PFSK-1 (cell line): Measurements from ENCODE around the gene FAM171A1.

Source experiments
- FOXP2 ChIP-seq: optimal IDR thresholded peaks from 2 replicates; pipeline ENCODE3; 2011; ENCODE audit warnings: borderline replicate concordance, control low read depth, inconsistent platforms; ENCODE audit not compliant: insufficient read depth; ENCODE audit errors: extremely low read length, extremely low read depth
- POLR2AphosphoS5 ChIP-seq: IDR thresholded peaks from 2 replicates; pipeline ENCODE4 v1.6.1; 2012; ENCODE audit warnings: low read depth, mild to moderate bottlenecking, control low read depth, low read length, moderate library complexity
- SIN3A ChIP-seq: IDR thresholded peaks from 2 replicates; pipeline ENCODE4 v1.6.1; 2012; ENCODE audit warnings: mild to moderate bottlenecking, low read length, moderate library complexity, borderline replicate concordance; ENCODE audit not compliant: insufficient read depth
- TAF1 ChIP-seq: IDR thresholded peaks from 2 replicates; pipeline ENCODE4 v1.6.1; 2012; ENCODE audit warnings: low read length, control low read depth, borderline replicate concordance; ENCODE audit not compliant: insufficient read depth
- TF ChIP-seq, protein P1 (sequence below), 2 experiments: IDR thresholded peaks; 2 replicates each; pipeline versions ENCODE4 v1.6.1 to v1.8.0; 2011 to 2012; ENCODE audit warnings: low read depth in 2 of 2, low read length in 2 of 2, control low read depth in 1 of 2, inconsistent platforms in 1 of 2, mild to moderate bottlenecking in 1 of 2, moderate library complexity in 1 of 2; ENCODE audit not compliant: insufficient read depth in 1 of 2

DNA sequence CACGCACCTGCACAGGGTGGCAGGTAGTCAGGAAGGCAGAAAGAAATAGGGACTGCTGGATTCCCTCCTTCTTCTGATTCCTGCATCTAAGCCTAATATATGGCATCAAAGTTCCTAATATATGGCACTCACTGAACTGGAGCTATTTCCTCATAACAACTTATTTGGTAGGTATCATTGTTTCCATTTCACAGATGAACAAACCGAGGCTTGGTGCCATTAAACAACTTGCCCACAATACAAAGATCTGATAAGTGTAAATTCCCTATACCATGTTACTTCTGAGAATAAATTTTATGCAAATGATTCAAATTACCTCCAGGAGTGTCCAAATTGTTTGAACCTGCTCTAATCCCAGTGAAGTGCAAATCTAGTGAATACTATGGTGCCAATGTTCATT lies 2.1 kb upstream of the FAM171A1 start:
- no peak for TF ChIP-seq TAF1
- TF ChIP-seq POLR2AphosphoS5, result no peak
- TF ChIP-seq SIN3A, result no peak
- TF ChIP-seq, protein P1, sequence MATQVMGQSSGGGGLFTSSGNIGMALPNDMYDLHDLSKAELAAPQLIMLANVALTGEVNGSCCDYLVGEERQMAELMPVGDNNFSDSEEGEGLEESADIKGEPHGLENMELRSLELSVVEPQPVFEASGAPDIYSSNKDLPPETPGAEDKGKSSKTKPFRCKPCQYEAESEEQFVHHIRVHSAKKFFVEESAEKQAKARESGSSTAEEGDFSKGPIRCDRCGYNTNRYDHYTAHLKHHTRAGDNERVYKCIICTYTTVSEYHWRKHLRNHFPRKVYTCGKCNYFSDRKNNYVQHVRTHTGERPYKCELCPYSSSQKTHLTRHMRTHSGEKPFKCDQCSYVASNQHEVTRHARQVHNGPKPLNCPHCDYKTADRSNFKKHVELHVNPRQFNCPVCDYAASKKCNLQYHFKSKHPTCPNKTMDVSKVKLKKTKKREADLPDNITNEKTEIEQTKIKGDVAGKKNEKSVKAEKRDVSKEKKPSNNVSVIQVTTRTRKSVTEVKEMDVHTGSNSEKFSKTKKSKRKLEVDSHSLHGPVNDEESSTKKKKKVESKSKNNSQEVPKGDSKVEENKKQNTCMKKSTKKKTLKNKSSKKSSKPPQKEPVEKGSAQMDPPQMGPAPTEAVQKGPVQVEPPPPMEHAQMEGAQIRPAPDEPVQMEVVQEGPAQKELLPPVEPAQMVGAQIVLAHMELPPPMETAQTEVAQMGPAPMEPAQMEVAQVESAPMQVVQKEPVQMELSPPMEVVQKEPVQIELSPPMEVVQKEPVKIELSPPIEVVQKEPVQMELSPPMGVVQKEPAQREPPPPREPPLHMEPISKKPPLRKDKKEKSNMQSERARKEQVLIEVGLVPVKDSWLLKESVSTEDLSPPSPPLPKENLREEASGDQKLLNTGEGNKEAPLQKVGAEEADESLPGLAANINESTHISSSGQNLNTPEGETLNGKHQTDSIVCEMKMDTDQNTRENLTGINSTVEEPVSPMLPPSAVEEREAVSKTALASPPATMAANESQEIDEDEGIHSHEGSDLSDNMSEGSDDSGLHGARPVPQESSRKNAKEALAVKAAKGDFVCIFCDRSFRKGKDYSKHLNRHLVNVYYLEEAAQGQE (IDR thresholded peaks at IDR 0.05; ENCODE audit: insufficient read depth in 1 of 2, low read depth in 2 of 2, low read length in 2 of 2), result no peak
- TF ChIP-seq FOXP2, result no peak
